Urinary bladder (tissue), 4 donors: ENCODE results near the gene XYLT1. TPM values are rescaled to one million over a fixed set of nuclear protein-coding genes. Genes with fewer than 3 reads are reported as not detected.

ENCODE experiments used
- DNase-seq: peaks from one replicate; pipeline ENCODE4 v3.0.0-alpha.2; 2015; ENCODE audit errors: extremely low spot score
- H3K27ac ChIP-seq: one replicate; pipeline ENCODE4 v1.5.1; 2013; ENCODE audit warnings: low read depth, mild to moderate bottlenecking, moderate library complexity
- H3K36me3 ChIP-seq: one replicate; pipeline ENCODE4 v1.6.1; 2013; ENCODE audit warnings: mild to moderate bottlenecking, moderate library complexity; ENCODE audit not compliant: insufficient read depth
- H3K4me1 ChIP-seq: one replicate; pipeline ENCODE4 v1.6.1; 2013; ENCODE audit warnings: mild to moderate bottlenecking, moderate library complexity; ENCODE audit not compliant: insufficient read depth
- H3K4me3 ChIP-seq: one replicate; pipeline ENCODE4 v1.5.1; 2013; ENCODE audit warnings: low read depth, low read length
- WGBS: extraction: QIAGEN DNeasy Blood & Tissue Kit; methylation state at CpG from one replicate; pipeline ENCODE4 v1.1.7; 2013; 5-methylcytosine and 5-hydroxymethylcytosine counted together
- polyA plus RNA-seq: library from polyadenylated mRNA; stranded (reverse); fragments of 200-250 nt; gene quantifications from one replicate; pipeline ENCODE4 v1.2.3, GENCODE V29; 2013
- total RNA-seq: library from RNA; depleted of rRNA; stranded (reverse); fragments of >200 nt; gene quantifications from one replicate; pipeline ENCODE4 v1.2.3, GENCODE V29; 2014
- donor health status: healthy with polysubstance abuse.
- donor health status: healthy.

Gene XYLT1
- total and polyA plus RNA-seq, 2 donors: 10.1 to 13.4 TPM

- WGBS: 46% methylated on average over 2 of the region's 2 CpGs
- H3K27ac ChIP-seq: no peak overlapping the region
- no peaks in the 10 kb centered on the region for H3K36me3 ChIP-seq
- no peaks in the 10 kb centered on the region for H3K4me1 ChIP-seq
- no peak overlapping the region for H3K4me3 ChIP-seq
- DNase-seq: no peak
Measured at GRCh38 chr16:17084130-17084529, 386.6 kb downstream of the XYLT1 start.

- no peaks in the 10 kb centered on the region for H3K4me1 ChIP-seq
- H3K27ac ChIP-seq: no peak overlapping the region
- no peak overlapping the region for H3K4me3 ChIP-seq
- 5% methylated on average over 1 of the region's 1 CpG for WGBS
- no peaks in the 10 kb centered on the region for H3K36me3 ChIP-seq
- no peak for DNase-seq
Measured at GRCh38 chr16:17083628-17084027, 387.1 kb downstream of the XYLT1 start.

- no peak overlapping the region for H3K27ac ChIP-seq
- no peak overlapping the region for H3K4me3 ChIP-seq
- no peaks in the 10 kb centered on the region for H3K4me1 ChIP-seq
- WGBS: 77% methylated on average over 7 of the region's 7 CpGs
- H3K36me3 ChIP-seq: no peaks in the 10 kb centered on the region
- DNase-seq: no peak
Measured at GRCh38 chr16:17082095-17082882, 388.5 kb downstream of the XYLT1 start.

GRCh38 chr16:17080105-17080504 is 390.7 kb downstream of the XYLT1 start:
- Histone ChIP-seq H3K4me1 (no peaks in the 10 kb centered on the region), H3K36me3 (no peaks in the 10 kb centered on the region), H3K4me3 (no peak overlapping the region), H3K27ac (no peak overlapping the region)
- DNase-seq: no peak
- 84% methylated on average over 1 of the region's 1 CpG for WGBS

- H3K36me3 ChIP-seq: no peaks in the 10 kb centered on the region
- H3K4me3 ChIP-seq: no peak overlapping the region
- no peaks in the 10 kb centered on the region for H3K4me1 ChIP-seq
- no peak for DNase-seq
- H3K27ac ChIP-seq: no peak overlapping the region
- 69% methylated on average over 5 of the region's 5 CpGs for WGBS
Measured at GRCh38 chr16:17078931-17079631, 391.7 kb downstream of the XYLT1 start.

GRCh38 chr16:17076818-17077498 is 393.8 kb downstream of the XYLT1 start:
- H3K4me3 ChIP-seq: no peak overlapping the region
- WGBS: 85% methylated on average over 5 of the region's 5 CpGs
- no peaks in the 10 kb centered on the region for H3K4me1 ChIP-seq

GRCh38 chr16:17076092-17076754 is 394.5 kb downstream of the XYLT1 start:
- Histone ChIP-seq H3K4me1 (no peaks in the 10 kb centered on the region), H3K36me3 (no peaks in the 10 kb centered on the region), H3K4me3 (no peak overlapping the region), H3K27ac (no peak overlapping the region)
- DNase-seq: no peak
- WGBS: 74% methylated on average over 9 of the region's 9 CpGs

More at GRCh38 chr16:17076818-17077498, 393.8 kb downstream of the XYLT1 start:
- no peak for DNase-seq
- Histone ChIP-seq H3K36me3 (no peaks in the 10 kb centered on the region), H3K27ac (no peak overlapping the region)

- H3K27ac ChIP-seq: no peak overlapping the region
- no peaks in the 10 kb centered on the region for H3K36me3 ChIP-seq
- no peaks in the 10 kb centered on the region for H3K4me1 ChIP-seq
- no peak for DNase-seq
- H3K4me3 ChIP-seq: no peak overlapping the region
- WGBS: 77% methylated on average over 2 of the region's 2 CpGs
Measured at GRCh38 chr16:17072104-17072503, 398.7 kb downstream of the XYLT1 start.

GRCh38 chr16:17070882-17071592 is 399.7 kb downstream of the XYLT1 start:
- Histone ChIP-seq H3K4me3 (no peak overlapping the region), H3K27ac (no peak overlapping the region), H3K36me3 (no peaks in the 10 kb centered on the region), H3K4me1 (no peaks in the 10 kb centered on the region)
- DNase-seq: no peak
- WGBS: 31% methylated on average over 13 of the region's 16 CpGs

- DNase-seq: no peak
- Histone ChIP-seq H3K4me3 (no peak overlapping the region), H3K4me1 (no peaks in the 10 kb centered on the region), H3K36me3 (no peaks in the 10 kb centered on the region), H3K27ac (no peak overlapping the region)
- 70% methylated on average over 2 of the region's 2 CpGs for WGBS
Measured at GRCh38 chr16:17069681-17070080, 401.1 kb downstream of the XYLT1 start.

GRCh38 chr16:17068524-17068923 is 402.2 kb downstream of the XYLT1 start:
- WGBS: 96% methylated on average over 3 of the region's 3 CpGs
- no peaks in the 10 kb centered on the region for H3K36me3 ChIP-seq
- no peak overlapping the region for H3K4me3 ChIP-seq
- no peak overlapping the region for H3K27ac ChIP-seq
- no peaks in the 10 kb centered on the region for H3K4me1 ChIP-seq
- no peak for DNase-seq

GRCh38 chr16:17067882-17068281 is 402.9 kb downstream of the XYLT1 start:
- no peaks in the 10 kb centered on the region for H3K36me3 ChIP-seq
- 85% methylated on average over 4 of the region's 4 CpGs for WGBS
- H3K27ac ChIP-seq: no peak overlapping the region
- DNase-seq: no peak
- H3K4me1 ChIP-seq: no peaks in the 10 kb centered on the region
- no peak overlapping the region for H3K4me3 ChIP-seq
